GM19324 (cell line): ENCODE measurements around the gene TMEM80.
"Not testable (repeated sequence)": the region's sequence is repeated elsewhere in the genome, so short reads cannot be mapped to it uniquely, and the experiment has no call there.

Experiments
- ATAC-seq: cut with Tn5 transposase; IDR thresholded peaks from one replicate; pipeline ENCODE4 v1.9.1; 2021; ENCODE audit warnings: mild to moderate bottlenecking, moderate library complexity; ENCODE audit not compliant: unreplicated experiment, low FRiP score

Gene TMEM80

GRCh38 chr11:679271-680207, 16.1 kb upstream of the TMEM80 start:
- no peak for ATAC-seq

GRCh38 chr11:680476-680875, 15.1 kb upstream of the TMEM80 start:
- ATAC-seq: no peak

GRCh38 chr11:680970-681369, 14.6 kb upstream of the TMEM80 start:
- no peak for ATAC-seq

- ATAC-seq: no peak
These were observed 9.0 kb upstream of the TMEM80 start for GRCh38 chr11:686451-687243.

- ATAC-seq: no peak
These were observed 7.9 kb upstream of the TMEM80 start for GRCh38 chr11:687751-688150.

GRCh38 chr11:688681-689080, 6.9 kb upstream of the TMEM80 start:
- ATAC-seq: no peak

- no peak for ATAC-seq
These were observed 6.0 kb upstream of the TMEM80 start for GRCh38 chr11:689625-690024.

- ATAC-seq: not testable (repeated sequence)
These were observed 5.4 kb upstream of the TMEM80 start for GRCh38 chr11:690244-690643.

- ATAC-seq: no peak
These were observed 4.6 kb upstream of the TMEM80 start for GRCh38 chr11:690738-691633.

GRCh38 chr11:691710-692590, 3.7 kb upstream of the TMEM80 start:
- ATAC-seq: no peak

GRCh38 chr11:692824-693414, 2.7 kb upstream of the TMEM80 start:
- ATAC-seq: no peak

GRCh38 chr11:693415-693831, 2.2 kb upstream of the TMEM80 start:
- no peak for ATAC-seq

- no peak for ATAC-seq
These were observed 1.6 kb upstream of the TMEM80 start for GRCh38 chr11:693887-694562.

- ATAC-seq: peak; percentile 82
These were observed 891 bp upstream of the TMEM80 start, which contains the start of gene DEAF1 for GRCh38 chr11:694563-695287. Gene DEAF1 (minus strand): TSS chr11:695222. CDS start chr11:695047, 175 bp downstream.

- no peak for ATAC-seq
These were observed 403 bp upstream of the TMEM80 start for GRCh38 chr11:695288-695537.

- no peak for ATAC-seq
These were observed 1.4 kb downstream of the TMEM80 start for GRCh38 chr11:696955-697491.

GRCh38 chr11:697811-698311, 2.2 kb downstream of the TMEM80 start:
- no peak for ATAC-seq
